ENCODE results near the gene ZNF358. TPM values are rescaled to one million over a fixed set of nuclear protein-coding genes. Genes with fewer than 3 reads are reported as not detected.

Gene ZNF358
- total and polyA plus RNA-seq, 2 of the 13 experiments (the other 11 are each of a cell fraction or from before 2014, with no cell fraction given), result 9.1 to 37.0 TPM

DNA sequence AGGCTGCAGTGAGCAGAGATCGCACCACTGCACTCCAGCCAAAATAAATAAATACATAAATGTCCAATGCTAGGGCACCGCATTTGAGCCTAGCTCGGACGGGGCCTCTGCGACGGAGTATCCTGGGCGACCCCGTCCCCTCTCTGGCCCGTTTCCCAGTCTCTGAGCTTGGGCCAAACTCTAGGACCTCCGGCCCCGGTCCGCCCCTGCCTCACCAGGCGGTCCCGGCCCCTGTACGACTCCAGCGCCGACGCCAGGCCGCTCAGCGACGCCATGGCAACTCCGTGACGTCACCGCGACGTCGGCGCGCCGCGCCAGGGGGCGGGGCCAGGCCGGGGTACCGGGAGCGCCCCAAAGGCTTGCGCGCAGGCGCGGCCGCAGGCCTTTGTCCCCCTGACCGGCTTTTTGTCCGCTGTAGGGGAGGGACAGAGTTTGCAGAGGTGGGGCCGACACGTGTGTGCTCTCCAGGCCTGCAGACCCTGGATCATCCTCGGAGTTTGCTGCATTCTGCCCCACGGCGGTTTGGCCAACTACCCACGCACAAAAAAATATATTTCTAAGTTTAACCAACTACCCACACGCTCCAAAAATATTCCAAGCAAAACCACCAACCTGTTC lies 27.1 kb upstream of the ZNF358 start, which contains the start of gene PEX11G (continued):
- TF ChIP-seq, protein P1, sequence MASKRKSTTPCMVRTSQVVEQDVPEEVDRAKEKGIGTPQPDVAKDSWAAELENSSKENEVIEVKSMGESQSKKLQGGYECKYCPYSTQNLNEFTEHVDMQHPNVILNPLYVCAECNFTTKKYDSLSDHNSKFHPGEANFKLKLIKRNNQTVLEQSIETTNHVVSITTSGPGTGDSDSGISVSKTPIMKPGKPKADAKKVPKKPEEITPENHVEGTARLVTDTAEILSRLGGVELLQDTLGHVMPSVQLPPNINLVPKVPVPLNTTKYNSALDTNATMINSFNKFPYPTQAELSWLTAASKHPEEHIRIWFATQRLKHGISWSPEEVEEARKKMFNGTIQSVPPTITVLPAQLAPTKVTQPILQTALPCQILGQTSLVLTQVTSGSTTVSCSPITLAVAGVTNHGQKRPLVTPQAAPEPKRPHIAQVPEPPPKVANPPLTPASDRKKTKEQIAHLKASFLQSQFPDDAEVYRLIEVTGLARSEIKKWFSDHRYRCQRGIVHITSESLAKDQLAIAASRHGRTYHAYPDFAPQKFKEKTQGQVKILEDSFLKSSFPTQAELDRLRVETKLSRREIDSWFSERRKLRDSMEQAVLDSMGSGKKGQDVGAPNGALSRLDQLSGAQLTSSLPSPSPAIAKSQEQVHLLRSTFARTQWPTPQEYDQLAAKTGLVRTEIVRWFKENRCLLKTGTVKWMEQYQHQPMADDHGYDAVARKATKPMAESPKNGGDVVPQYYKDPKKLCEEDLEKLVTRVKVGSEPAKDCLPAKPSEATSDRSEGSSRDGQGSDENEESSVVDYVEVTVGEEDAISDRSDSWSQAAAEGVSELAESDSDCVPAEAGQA (IDR thresholded peaks at IDR 0.05; ENCODE audit: low read depth), result peak; percentile 70; the same call in 1 of the 2 replicates
- TF ChIP-seq, protein P1 (CRISPR knock-in tag; IDR thresholded peaks at IDR 0.05; ENCODE audit: borderline replicate concordance), result no peak
- TF ChIP-seq HNRNPLL (IDR thresholded peaks at IDR 0.05; ENCODE audit: low read depth, low read length, poor library complexity, severe bottlenecking), result no peak
- no peak for TF ChIP-seq SMARCC2 (IDR thresholded peaks at IDR 0.05)
- TF ChIP-seq ARHGAP35 (CRISPR knock-in tag; IDR thresholded peaks at IDR 0.05; ENCODE audit: borderline replicate concordance), result no peak
- no peak for TF ChIP-seq ZFX (CRISPR knock-in tag; IDR thresholded peaks at IDR 0.05; ENCODE audit: low read depth)
- no peak for TF ChIP-seq KDM3A (CRISPR knock-in tag; IDR thresholded peaks at IDR 0.05; ENCODE audit: low read depth)
- TF ChIP-seq, protein P2, sequence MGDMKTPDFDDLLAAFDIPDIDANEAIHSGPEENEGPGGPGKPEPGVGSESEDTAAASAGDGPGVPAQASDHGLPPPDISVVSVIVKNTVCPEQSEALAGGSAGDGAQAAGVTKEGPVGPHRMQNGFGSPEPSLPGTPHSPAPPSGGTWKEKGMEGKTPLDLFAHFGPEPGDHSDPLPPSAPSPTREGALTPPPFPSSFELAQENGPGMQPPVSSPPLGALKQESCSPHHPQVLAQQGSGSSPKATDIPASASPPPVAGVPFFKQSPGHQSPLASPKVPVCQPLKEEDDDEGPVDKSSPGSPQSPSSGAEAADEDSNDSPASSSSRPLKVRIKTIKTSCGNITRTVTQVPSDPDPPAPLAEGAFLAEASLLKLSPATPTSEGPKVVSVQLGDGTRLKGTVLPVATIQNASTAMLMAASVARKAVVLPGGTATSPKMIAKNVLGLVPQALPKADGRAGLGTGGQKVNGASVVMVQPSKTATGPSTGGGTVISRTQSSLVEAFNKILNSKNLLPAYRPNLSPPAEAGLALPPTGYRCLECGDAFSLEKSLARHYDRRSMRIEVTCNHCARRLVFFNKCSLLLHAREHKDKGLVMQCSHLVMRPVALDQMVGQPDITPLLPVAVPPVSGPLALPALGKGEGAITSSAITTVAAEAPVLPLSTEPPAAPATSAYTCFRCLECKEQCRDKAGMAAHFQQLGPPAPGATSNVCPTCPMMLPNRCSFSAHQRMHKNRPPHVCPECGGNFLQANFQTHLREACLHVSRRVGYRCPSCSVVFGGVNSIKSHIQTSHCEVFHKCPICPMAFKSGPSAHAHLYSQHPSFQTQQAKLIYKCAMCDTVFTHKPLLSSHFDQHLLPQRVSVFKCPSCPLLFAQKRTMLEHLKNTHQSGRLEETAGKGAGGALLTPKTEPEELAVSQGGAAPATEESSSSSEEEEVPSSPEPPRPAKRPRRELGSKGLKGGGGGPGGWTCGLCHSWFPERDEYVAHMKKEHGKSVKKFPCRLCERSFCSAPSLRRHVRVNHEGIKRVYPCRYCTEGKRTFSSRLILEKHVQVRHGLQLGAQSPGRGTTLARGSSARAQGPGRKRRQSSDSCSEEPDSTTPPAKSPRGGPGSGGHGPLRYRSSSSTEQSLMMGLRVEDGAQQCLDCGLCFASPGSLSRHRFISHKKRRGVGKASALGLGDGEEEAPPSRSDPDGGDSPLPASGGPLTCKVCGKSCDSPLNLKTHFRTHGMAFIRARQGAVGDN (CRISPR knock-in tag; IDR thresholded peaks at IDR 0.05), result peak; percentile 41; the same call in 1 of the 2 replicates
- TF ChIP-seq, protein P3, sequence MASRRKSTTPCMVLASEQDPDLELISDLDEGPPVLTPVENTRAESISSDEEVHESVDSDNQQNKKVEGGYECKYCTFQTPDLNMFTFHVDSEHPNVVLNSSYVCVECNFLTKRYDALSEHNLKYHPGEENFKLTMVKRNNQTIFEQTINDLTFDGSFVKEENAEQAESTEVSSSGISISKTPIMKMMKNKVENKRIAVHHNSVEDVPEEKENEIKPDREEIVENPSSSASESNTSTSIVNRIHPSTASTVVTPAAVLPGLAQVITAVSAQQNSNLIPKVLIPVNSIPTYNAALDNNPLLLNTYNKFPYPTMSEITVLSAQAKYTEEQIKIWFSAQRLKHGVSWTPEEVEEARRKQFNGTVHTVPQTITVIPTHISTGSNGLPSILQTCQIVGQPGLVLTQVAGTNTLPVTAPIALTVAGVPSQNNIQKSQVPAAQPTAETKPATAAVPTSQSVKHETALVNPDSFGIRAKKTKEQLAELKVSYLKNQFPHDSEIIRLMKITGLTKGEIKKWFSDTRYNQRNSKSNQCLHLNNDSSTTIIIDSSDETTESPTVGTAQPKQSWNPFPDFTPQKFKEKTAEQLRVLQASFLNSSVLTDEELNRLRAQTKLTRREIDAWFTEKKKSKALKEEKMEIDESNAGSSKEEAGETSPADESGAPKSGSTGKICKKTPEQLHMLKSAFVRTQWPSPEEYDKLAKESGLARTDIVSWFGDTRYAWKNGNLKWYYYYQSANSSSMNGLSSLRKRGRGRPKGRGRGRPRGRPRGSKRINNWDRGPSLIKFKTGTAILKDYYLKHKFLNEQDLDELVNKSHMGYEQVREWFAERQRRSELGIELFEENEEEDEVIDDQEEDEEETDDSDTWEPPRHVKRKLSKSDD (CRISPR knock-in tag; IDR thresholded peaks at IDR 0.05; ENCODE audit: low read depth), result peak; percentile 76; the same call in 1 of the 2 replicates
- TF ChIP-seq MXD4 (CRISPR knock-in tag; IDR thresholded peaks at IDR 0.05), result no peak
- TF ChIP-seq ZNF160 (CRISPR knock-in tag; IDR thresholded peaks at IDR 0.05), result no peak
- no peak for TF ChIP-seq ARNTL (CRISPR knock-in tag; IDR thresholded peaks at IDR 0.05)
- no peak for TF ChIP-seq NFE2 (CRISPR knock-in tag; IDR thresholded peaks at IDR 0.05)
- TF ChIP-seq CREB1 (IDR thresholded peaks at IDR 0.05), result peak; percentile 94
- no peak for TF ChIP-seq CREB1 (CRISPR knock-in tag; IDR thresholded peaks at IDR 0.05)
- no peak for TF ChIP-seq ATM (IDR thresholded peaks at IDR 0.05; ENCODE audit: borderline replicate concordance)
- no peak for TF ChIP-seq ZNF605 (CRISPR knock-in tag; IDR thresholded peaks at IDR 0.05)
- no peak for TF ChIP-seq SAP130 (CRISPR knock-in tag; IDR thresholded peaks at IDR 0.05; ENCODE audit: low read depth)

Data from HepG2 (cell line).